Fibroblast of mammary gland (primary cell): Measurements from ENCODE around the gene CPAMD8.
"Not testable (repeated sequence)": the region's sequence is repeated elsewhere in the genome, so short reads cannot be mapped to it uniquely, and the experiment has no call there.

Experiments
- DNase-seq: peaks from one replicate; pipeline ENCODE4 v3.0.0-alpha.2; 2010; ENCODE audit warnings: low read depth
- H3K4me3 ChIP-seq: 2 replicates; pipeline ENCODE4 v1.5.1; 2011; ENCODE audit warnings: low read depth, mild to moderate bottlenecking, low read length, moderate library complexity; ENCODE audit not compliant: control insufficient read depth
- CTCF ChIP-seq: conservative IDR thresholded peaks from 2 replicates; pipeline ENCODE4 v1.5.1; 2011; ENCODE audit warnings: low read depth, low read length, inconsistent platforms; ENCODE audit not compliant: control insufficient read depth, insufficient read depth

CPAMD8 gene

GRCh38 chr19:16949496-16950023, 77.0 kb downstream of the CPAMD8 start:
- TF ChIP-seq CTCF, result no peak
- no peak for DNase-seq
- H3K4me3 ChIP-seq, result no peak overlapping the region

GRCh38 chr19:16946951-16947940, 79.4 kb downstream of the CPAMD8 start:
- DNase-seq, result no peak
- no peak for TF ChIP-seq CTCF
- no peak overlapping the region for H3K4me3 ChIP-seq

GRCh38 chr19:16945762-16946465, 80.7 kb downstream of the CPAMD8 start:
- no peak for TF ChIP-seq CTCF
- H3K4me3 ChIP-seq, result no peak overlapping the region
- no peak for DNase-seq

GRCh38 chr19:16945364-16945714, 81.3 kb downstream of the CPAMD8 start:
- H3K4me3 ChIP-seq, result no peak overlapping the region
- no peak for TF ChIP-seq CTCF
- DNase-seq, result no peak

GRCh38 chr19:16944626-16945363, 81.8 kb downstream of the CPAMD8 start:
- no peak overlapping the region for H3K4me3 ChIP-seq
- DNase-seq, result no peak
- TF ChIP-seq CTCF, result no peak

GRCh38 chr19:16943942-16944625, 82.5 kb downstream of the CPAMD8 start:
- DNase-seq, result no peak
- H3K4me3 ChIP-seq, result no peak overlapping the region
- no peak for TF ChIP-seq CTCF

GRCh38 chr19:16943090-16943489, 83.5 kb downstream of the CPAMD8 start:
- not testable (repeated sequence) for DNase-seq, H3K4me3 ChIP-seq
